AG04450 (cell line): ENCODE data around the gene DEFB128. TPM values are rescaled to one million over a fixed set of nuclear protein-coding genes. Genes with fewer than 3 reads are reported as not detected.

Experiments
- CTCF ChIA-PET: fragments of 300-600, 350-600 bp; formaldehyde crosslinking; extraction: SDS; loops from one replicate; lab custom pipeline; 2022; ENCODE audit warnings: antibody characterized with exemption, inconsistent platforms; lab: Charles Lee
- POLR2A ChIA-PET: fragments of 350-600 bp; formaldehyde crosslinking; extraction: SDS; loops from one replicate; lab custom pipeline; 2021; ENCODE audit warnings: antibody characterized with exemption, inconsistent platforms; lab: Yijun Ruan, JAX
- DNase-seq: peaks from one replicate; pipeline ENCODE4 v3.0.0-alpha.2; 2011; ENCODE audit warnings: low read depth, low spot score
- H3K27ac ChIP-seq: one replicate; pipeline ENCODE4 v1.5.1; 2012; ENCODE audit warnings: low read depth, low read length, control low read depth
- H3K27me3 ChIP-seq: one replicate; pipeline ENCODE4 v1.6.0; 2012; ENCODE audit warnings: low read length; ENCODE audit not compliant: control insufficient read depth, insufficient read depth
- H3K4me3 ChIP-seq: 2 replicates; pipeline ENCODE4 v1.5.1; 2011; ENCODE audit warnings: mild to moderate bottlenecking, low read depth, low read length, control low read depth
- H3K9me3 ChIP-seq: 2 replicates; pipeline ENCODE4 v1.5.1; 2012; ENCODE audit warnings: low read length; ENCODE audit not compliant: control insufficient read depth, insufficient read depth
- polyA plus RNA-seq: library from polyadenylated mRNA; depleted of rRNA; stranded (reverse); fragments of >200 nt; gene quantifications from 2 replicates; pipeline ENCODE4 v1.2.3, GENCODE V29; 2011; rRNA removed
- TF ChIP-seq, protein P1 (sequence below): IDR thresholded peaks from 2 replicates; pipeline ENCODE4 v1.5.1; 2011; ENCODE audit warnings: low read depth, low read length, control low read depth, inconsistent platforms

The DEFB128 gene
- polyA plus RNA-seq, 1 experiment, result not detected

DNA sequence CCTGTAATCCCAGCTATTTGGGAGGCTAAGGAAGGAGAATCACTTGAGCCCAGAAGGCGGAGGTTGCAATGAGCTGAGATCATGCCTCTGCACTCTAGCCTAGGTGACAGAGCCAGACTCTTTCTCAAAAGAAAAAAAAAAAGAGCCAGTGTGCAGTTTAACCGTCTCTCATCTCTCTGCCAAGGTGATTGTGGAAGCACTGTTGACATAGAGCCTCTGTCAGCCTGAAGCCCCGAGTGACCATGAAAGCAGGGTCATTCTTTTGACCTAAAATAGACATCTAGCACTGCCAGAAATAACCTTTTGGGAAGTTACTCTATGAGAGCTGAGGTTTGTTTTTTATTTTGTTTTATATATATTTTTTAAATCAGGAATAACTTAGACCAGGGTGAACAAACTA is 24.9 kb downstream of the DEFB128 start:
- H3K4me3 ChIP-seq, result no peak overlapping the region
- ChIA-PET POLR2A (no interaction called here), CTCF (no interaction called here)
- no peak overlapping the region for H3K27ac ChIP-seq
- no peak for DNase-seq
- H3K9me3 ChIP-seq, result no peaks in the 10 kb centered on the region
- TF ChIP-seq, protein P1, sequence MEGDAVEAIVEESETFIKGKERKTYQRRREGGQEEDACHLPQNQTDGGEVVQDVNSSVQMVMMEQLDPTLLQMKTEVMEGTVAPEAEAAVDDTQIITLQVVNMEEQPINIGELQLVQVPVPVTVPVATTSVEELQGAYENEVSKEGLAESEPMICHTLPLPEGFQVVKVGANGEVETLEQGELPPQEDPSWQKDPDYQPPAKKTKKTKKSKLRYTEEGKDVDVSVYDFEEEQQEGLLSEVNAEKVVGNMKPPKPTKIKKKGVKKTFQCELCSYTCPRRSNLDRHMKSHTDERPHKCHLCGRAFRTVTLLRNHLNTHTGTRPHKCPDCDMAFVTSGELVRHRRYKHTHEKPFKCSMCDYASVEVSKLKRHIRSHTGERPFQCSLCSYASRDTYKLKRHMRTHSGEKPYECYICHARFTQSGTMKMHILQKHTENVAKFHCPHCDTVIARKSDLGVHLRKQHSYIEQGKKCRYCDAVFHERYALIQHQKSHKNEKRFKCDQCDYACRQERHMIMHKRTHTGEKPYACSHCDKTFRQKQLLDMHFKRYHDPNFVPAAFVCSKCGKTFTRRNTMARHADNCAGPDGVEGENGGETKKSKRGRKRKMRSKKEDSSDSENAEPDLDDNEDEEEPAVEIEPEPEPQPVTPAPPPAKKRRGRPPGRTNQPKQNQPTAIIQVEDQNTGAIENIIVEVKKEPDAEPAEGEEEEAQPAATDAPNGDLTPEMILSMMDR, result no peak
- no peaks in the 10 kb centered on the region for H3K27me3 ChIP-seq

DNA sequence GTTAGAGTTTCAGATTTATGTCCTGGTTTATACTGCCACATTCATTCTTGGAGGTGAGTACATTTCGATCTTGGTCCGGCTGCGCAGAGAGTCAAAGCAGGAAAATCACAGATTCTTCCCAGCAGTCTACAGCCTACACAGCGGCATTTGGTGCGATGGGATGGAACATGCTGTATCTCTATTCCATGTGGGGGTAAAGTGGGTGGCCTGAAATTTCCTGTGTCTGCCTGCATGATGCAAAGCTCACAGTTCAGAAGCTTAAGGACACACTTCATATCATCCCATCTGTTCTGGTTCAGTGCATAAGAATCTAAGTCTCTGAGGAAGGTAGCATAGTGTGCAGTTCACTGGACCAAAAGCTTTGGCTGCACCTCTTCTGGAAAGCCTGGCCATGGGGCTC is 32.4 kb downstream of the DEFB128 start, which contains the start of gene DEFB127:
TSS of gene DEFB127 (plus strand) at position 301 of the 400 bp plus-strand sequence. CDS start at position 392, 91 bp downstream.
- ChIA-PET POLR2A (no interaction called here), CTCF (no interaction called here)
- Histone ChIP-seq H3K9me3 (no peaks in the 10 kb centered on the region), H3K4me3 (no peak within 1 kb of the TSS), H3K27ac (no peak within 1 kb of the TSS), H3K27me3 (no peaks in the 10 kb centered on the region)
- DNase-seq, result no peak
- TF ChIP-seq, protein P1, result no peak

DNA sequence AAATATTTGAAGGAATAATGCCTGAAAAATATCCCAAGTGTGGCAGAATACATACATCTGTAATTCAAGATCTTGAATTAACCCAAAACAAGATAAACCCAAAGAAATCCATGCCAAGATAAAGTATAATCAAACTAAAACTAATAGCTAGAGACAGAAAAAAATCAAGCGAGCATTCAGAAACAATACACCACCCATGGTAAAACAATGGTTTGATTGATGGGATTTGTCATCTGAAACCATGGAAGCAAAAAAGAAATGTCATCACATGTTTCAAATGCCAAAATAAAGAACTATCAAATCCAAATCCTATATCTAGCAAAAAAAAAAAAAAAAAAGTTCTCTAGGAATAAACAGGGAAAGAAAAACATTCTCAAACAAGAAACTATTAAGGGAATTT is 37.4 kb downstream of the DEFB128 start:
- peaks cover 2% of the 10 kb centered on the region for H3K27me3 ChIP-seq
- H3K9me3 ChIP-seq, result no peaks in the 10 kb centered on the region
- H3K4me3 ChIP-seq, result no peak overlapping the region
- DNase-seq, result no peak
- ChIA-PET CTCF (no interaction called here), POLR2A (no interaction called here)
- TF ChIP-seq, protein P1, result no peak
- H3K27ac ChIP-seq, result no peak overlapping the region

DNA sequence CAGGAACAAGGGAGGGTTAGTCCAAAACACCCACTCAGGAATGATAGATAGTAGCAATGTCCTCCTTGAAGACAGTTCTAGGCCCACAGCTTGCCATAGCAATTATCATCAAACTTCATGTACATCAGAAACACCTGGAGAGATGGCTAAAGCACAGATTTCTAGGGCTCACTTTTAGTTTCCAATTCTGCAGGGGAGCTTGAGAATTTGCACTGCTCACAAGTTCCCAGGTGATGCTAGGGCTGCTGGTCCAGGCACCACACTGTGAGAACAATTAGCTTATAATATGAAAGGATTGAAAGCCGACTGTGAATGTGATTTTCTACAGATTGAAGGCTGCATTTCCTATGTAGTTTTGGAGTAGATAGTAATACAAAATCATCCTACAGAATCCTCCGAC is 43.6 kb downstream of the DEFB128 start:
- H3K4me3 ChIP-seq, result no peak overlapping the region
- POLR2A ChIA-PET, result no interaction called here
- H3K27me3 ChIP-seq, result peaks cover 2% of the 10 kb centered on the region
- no peaks in the 10 kb centered on the region for H3K9me3 ChIP-seq
- H3K27ac ChIP-seq, result no peak overlapping the region
- no peak for DNase-seq
- TF ChIP-seq, protein P1, result no peak
- CTCF ChIA-PET, result no interaction called here

DNA sequence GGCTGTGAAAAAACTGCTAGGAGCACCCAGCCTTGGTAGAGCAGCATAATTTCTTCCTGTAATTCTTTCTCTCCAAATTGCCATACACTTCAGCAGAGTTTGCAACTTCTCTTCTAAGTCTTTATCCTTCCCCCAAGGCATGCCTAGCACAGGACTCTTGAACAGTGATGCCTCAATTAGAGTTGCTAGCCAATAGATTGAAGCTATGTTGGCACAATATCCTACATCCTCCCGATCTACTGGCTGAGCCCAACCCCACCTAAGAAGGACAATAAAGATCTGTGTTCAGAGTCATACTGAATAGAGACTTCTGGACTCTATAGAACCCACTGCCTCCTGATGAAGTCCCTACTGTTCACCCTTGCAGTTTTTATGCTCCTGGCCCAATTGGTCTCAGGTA is 47.2 kb downstream of the DEFB128 start, which contains the start of gene DEFB126:
TSS of gene DEFB126 (plus strand) at position 301 of the 400 bp plus-strand sequence. CDS start at position 340, 39 bp downstream.
- ChIA-PET POLR2A (no interaction called here), CTCF (no interaction called here)
- H3K27me3 ChIP-seq, result no peaks in the 10 kb centered on the region
- no peak within 1 kb of the TSS for H3K4me3 ChIP-seq
- no peak within 1 kb of the TSS for H3K27ac ChIP-seq
- TF ChIP-seq, protein P1, result no peak
- no peak for DNase-seq
- no peaks in the 10 kb centered on the region for H3K9me3 ChIP-seq

Other genes starting within 250 kb of the DEFB128 start
- gene DEFB125, start 102.0 kb downstream of the DEFB128 start, polyA plus RNA-seq, result not detected in 2 replicates
- gene DEFB126, start 47.1 kb downstream of the DEFB128 start, polyA plus RNA-seq, result not detected in 2 replicates
- not detected in 2 replicates for gene DEFB127, start 32.3 kb downstream of the DEFB128 start, polyA plus RNA-seq
- not detected in 2 replicates for gene DEFB129, start 37.5 kb upstream of the DEFB128 start, polyA plus RNA-seq
- gene DEFB132, start 68.0 kb upstream of the DEFB128 start, polyA plus RNA-seq, result not detected in 2 replicates
- gene C20orf96, start 101.0 kb upstream of the DEFB128 start, polyA plus RNA-seq, result 12.9 and 13.7 TPM in 2 replicates
- gene ZCCHC3, start 107.9 kb upstream of the DEFB128 start, polyA plus RNA-seq, result 14.0 and 15.4 TPM in 2 replicates
- gene SOX12, start 135.8 kb upstream of the DEFB128 start, polyA plus RNA-seq, result 3.8 and 4.6 TPM in 2 replicates
- 35.6 and 43.3 TPM in 2 replicates for gene NRSN2, start 157.4 kb upstream of the DEFB128 start, polyA plus RNA-seq
- 32.6 and 45.5 TPM in 2 replicates for gene TRIB3, start 191.0 kb upstream of the DEFB128 start, polyA plus RNA-seq
- gene RBCK1, start 218.6 kb upstream of the DEFB128 start, polyA plus RNA-seq, result 57.4 and 69.3 TPM in 2 replicates